NCI-H226 (cell line): ENCODE data around the gene IL10.
"Not testable (repeated sequence)": the region's sequence is repeated elsewhere in the genome, so short reads cannot be mapped to it uniquely, and the experiment has no call there.

Experiments used
- DNase-seq: peaks from one replicate; pipeline ENCODE4 v3.0.0-alpha.2; 2015

The IL10 gene

DNA sequence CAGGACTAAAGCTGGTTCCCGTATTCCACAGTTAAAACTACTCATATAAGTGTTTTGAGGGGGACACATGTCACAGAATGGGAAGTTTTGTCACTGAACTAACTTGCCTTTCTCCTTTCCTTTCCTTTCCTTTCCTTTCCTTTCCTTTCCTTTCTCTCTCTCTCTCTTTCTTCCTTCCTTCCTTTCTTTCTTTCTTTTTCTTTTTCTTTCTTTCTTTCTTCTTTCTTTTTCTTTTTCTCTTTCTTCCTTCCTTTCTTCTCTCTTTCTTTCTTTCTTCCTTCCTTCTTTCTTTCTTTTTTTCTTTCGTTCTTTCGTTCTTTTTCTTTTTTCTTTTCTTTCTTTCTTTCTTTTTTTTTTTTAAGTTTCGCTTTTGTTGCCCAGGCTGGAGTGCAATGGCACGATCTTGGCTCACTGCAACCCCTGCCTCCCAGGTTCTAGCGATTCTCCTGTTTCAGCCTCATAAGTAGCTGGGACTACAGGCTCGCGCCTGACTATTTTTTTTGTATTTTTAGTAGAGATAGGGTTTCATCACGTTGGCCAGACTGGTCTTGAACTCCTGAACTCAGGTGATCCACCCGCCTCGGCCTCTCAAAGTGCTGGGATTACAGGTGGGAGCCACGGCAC is 9.4 kb downstream of the IL10 start:
- DNase-seq: not testable (repeated sequence)

DNA sequence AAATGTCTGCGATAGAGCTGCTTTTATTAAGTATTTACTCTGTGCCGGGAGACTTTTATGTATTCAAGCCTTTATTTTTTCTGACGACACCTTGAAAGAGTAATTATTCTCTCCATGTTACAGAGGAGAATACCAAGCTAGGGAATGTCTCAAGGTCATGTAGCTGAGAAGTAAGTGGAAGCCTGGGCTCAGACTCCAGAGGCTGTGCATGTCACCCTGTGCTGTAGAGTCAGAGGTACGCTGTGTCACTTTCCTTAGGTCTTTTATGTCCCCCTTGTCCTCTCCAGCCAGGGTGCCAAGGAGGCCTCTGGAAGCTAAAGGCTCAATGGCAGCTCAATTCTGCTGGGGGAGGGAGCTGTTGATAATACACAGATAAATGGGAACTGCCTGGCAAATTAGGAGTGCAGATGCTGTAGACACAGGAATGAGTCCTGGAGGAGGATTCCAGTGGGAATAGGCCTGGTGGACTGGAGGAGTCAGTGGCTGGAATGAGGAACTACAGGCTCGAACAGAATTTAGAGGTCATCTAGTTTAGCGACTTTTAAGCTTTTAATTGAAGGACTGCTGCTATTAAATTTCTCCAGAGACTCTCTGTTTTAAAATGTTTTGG is 11.0 kb downstream of the IL10 start:
- DNase-seq: no peak

GRCh38 chr1:206760590-206760989 is 11.7 kb downstream of the IL10 start:
- DNase-seq: no peak

DNA sequence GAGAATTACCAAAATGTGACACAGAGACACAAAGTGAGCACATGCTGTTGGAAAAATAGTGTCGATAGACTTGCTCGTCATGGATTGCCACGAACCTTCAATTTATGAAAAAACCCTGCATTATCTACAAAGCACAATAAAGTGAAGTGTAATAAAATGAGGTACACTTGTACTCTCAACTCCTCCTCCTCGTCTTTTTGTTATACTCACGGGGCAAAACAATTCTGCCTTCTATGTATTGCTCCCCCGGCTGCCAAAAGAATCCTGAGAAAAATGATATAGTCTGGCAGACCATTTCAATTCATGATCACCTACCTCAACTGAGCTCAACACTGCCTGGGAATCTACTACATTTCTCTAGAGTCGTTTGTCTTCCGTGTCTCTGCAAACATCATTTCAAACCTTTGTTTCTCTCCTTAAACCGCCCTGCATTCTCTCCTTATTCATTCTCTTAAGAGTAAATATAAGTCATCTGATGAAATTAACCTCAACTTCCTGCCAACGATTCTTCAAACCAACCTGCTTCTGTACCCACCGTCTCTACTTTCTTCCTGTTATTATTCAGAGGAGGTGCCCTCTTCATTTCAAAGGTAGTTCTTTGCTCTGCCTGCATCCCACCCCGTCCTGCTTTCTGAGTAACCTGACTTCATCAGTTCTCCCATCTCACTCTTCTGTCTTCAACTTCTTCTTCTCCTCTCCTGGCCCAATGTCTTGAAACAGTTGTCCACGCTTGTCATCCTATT is 14.6 kb downstream of the IL10 start:
- DNase-seq: no peak

DNA sequence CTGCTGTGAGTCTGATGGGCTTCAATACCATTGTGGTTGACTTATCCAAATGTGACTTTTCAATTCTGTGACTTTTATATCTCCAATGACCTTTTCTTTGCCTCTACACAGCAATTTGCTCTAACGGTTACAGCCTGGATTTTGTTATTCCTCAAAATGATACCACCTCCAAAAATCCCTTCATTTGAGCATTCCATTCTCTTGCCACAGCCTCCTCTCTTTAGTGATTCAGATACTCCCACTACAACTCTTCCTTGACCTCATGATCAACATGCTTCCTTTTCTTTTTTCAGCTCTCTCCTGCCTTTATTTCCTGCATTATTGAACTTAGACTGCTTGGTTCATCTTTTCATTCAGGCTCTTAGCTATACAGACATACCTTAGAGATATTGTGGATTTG is 18.3 kb downstream of the IL10 start:
- DNase-seq: peak; percentile 72

GRCh38 chr1:206753141-206753540 is 19.2 kb downstream of the IL10 start:
- DNase-seq: no peak

- no peak for DNase-seq
Observed at GRCh38 chr1:206752481-206752880, 19.8 kb downstream of the IL10 start.

DNA sequence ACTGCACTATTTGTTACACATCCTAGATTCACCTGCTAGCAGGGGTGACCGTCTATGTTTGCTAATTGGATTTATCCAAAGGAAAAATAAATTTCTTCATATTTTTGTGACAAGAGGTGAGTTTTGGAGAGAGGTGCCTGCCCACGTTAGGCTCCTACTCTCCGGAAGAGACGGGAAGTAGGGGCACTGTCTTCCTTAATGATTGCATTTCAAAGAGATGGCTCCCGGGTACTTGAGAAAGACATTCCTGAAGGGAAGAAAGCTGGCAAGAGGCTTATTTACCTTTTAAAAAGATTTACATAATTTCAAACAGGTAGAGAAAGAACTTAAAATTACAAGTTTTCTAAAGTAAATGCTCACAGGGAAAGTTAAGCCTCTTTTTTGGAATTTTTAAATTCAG is 20.4 kb downstream of the IL10 start:
- DNase-seq: no peak

GRCh38 chr1:206748348-206749030 is 23.8 kb downstream of the IL10 start:
- DNase-seq: no peak

DNA sequence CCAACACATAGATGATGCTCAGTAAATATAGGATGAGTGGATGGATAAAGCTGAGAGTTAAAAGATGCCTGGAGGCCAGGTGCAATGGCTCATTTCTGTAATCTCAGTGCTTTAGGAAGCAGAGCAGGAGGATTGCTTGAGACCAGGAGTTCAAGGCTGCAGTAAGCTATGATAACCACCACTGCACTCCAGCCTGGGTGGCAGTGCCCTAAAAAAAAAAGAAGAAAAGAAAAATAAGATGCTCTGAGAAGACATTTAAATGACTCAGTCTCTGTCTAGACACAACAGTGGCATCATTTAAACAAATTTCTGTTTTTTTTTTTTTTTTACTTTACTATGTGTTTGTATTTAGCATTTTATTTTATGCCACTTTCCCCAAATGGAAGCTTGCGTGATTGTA is 27.0 kb downstream of the IL10 start:
- DNase-seq: no peak

GRCh38 chr1:206744683-206745082 is 27.6 kb downstream of the IL10 start:
- no peak for DNase-seq

DNA sequence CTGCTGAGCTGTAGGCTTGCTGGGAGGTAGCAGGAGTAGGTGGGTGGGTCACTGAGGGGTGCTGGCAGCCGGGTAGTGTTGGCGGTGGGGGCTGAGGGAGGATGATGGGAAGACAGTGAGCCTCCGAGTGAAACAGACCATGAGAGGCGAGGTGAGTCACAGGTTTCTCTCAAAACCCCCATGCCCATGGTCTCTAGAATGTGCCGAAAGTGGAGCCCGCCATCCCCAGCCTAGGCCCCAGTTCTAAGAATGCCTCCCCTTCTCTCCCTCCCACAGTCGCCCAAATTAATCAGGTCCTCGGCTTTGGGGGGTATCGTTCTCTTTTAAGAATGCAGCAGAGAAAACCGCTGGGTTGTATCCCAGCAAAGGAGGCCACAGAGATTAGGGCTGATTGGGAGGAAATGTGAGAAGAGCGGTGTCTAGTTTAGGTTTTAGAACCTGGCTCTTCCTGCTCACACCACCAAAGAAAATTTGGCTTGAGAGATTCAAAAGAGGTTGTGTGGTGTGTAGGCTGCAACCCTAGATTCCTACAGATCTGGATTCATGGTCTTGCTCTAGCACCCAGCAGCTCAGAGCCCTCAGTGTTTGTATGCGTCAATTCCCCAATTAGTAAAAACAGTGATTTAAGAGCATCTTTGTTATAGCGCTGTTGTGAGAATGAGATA is 29.4 kb downstream of the IL10 start:
- no peak for DNase-seq

DNA sequence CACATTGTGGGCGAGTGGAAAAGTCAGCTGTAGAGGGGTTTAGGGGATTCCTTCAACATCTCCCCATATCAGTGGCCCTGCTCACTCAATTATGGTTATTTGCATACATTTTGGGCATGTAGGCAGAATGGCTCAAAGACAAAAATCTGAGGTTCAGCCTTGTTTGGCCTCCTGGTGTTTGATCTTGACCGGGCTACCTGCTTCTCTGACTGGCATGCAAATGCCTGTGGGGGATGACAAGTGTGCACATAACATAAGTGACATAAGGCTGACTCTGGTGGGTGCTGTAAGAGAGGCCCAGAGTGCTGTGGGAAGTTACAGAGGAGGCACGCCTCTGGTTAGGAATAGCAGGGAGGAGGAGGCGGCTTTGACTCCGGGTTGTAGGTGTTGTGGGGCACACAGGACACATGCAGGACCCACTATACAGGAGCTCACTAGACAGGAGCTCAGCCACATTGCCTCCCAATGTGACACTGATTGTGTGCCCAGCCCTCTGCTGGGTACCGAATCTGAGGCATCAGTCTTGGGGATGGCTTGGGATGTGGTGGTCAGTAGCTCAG is 31.1 kb downstream of the IL10 start:
- no peak for DNase-seq

GRCh38 chr1:206739411-206740076 is 32.8 kb downstream of the IL10 start:
- DNase-seq: no peak

GRCh38 chr1:206738370-206739366 is 33.6 kb downstream of the IL10 start:
- DNase-seq: peak; percentile 21

GRCh38 chr1:206737729-206738201 is 34.5 kb downstream of the IL10 start:
- no peak for DNase-seq

- DNase-seq: no peak
Observed at GRCh38 chr1:206736878-206737728, 35.2 kb downstream of the IL10 start.

- peak; percentile 46 for DNase-seq
Observed at GRCh38 chr1:206735553-206736031, 36.7 kb downstream of the IL10 start.

DNA sequence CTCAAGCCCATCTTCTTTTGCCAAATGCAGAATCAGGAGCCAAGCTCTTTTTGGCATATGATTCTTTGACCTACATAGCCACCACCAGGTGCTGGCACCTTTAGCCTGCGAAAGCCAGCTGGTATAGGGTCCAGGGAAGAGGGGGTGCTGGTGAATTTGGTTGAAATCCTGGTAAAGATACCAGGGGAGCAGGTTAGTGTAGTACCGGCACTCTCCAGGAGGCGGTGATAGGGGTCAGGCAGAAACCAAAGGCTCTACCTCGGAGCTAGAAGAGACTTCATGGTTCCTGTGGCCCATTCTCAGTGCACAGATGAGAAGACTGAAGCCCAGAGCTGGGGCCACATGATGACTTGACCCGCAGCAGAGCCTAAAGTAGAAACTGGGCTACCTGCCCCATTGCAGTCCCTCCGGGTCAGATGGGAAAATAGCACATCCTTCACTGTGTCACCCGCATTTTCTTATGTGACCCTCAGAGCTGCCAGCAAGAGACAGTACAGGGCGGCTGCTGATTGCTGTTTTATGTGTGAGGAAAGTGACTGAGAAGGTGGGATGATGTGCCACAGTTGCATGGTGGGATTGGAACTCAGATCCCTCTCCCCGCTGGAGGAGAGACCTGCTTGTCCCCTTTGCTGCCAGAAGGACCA is 37.7 kb downstream of the IL10 start:
- peak; percentile 16 for DNase-seq
